ENCODE results near the gene TRIM66. TPM values are rescaled to one million over a fixed set of nuclear protein-coding genes. Genes with fewer than 3 reads are reported as not detected.

Gene TRIM66
- total RNA-seq, 1 donor from 2014 or later = 7.8 TPM

DNA sequence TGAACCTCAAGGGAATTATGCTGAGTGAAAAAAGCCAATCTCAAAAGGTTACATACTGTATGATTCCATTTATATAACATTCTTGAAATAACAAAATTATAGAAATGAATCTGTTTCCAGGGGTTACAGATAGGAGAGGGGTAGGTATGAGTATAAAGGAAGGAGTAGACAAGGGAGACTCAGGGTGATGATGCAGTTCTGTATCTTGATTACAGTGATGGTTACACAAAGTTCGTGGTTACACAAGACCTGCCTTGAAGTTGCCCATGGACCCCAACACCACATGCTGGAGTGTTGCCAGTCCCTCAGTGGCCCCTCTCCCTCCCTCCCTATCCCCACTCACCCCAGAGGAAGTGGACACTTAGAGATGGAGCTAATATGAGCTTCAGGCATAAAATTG, 108.7 kb downstream of the TRIM66 start:
- no peak for DNase-seq (ENCODE audit: low spot score)

DNA sequence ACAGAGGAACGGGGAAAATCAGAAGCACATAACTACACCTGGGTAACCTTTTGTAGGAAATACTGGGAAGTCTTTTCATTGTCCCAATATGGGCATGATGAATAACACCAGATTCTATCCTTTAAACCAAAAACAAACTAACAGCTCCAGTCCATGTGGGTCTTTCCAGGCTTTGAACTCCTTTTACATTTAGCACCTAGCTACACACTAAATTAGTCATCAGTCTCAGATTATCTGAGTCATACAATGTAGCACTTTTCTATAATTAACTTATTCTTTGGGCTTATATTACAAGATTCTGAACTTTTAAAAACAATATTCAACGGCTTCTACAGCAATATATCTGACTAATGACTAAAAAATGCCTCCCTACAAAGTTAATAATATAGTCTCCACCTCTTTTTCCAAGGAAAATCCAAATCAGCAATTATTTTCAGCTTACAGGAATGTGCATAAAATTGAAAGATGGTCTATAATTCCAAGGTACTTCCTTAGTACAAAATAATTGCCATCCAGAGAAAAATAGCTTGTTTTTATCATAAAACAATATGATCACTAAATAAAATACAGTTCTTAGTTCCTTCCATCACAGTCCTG, 114.8 kb downstream of the TRIM66 start:
- no peak for DNase-seq (ENCODE audit: low spot score)

DNA sequence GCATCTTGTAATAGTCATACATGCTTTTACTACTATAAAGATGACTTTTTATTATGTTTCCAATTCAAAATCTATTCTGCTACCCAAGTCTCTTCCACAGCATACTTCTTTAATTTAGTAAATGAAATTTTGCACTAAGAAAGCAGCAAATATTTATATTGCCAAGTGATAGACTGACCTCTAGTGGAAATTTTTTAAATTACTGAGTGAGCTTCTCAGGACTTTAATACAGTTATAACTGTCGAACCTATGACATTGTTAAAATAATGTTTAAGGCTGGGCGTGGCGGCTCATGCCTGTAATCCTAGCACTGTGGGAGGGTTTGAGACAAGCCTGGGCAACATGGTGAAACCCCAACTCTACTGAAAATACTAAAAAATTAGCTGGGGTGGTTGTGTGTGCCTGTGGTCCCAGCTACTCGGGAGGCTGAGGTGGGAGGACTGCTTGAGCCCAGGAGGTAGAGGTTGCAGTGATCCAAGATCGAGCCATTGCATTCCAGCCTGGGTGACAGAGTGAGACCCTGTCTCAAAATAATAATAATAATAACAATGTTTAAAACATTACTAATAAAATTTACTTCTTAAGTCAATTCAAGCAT, 115.8 kb downstream of the TRIM66 start:
- no peak for DNase-seq (ENCODE audit: low spot score)

DNA sequence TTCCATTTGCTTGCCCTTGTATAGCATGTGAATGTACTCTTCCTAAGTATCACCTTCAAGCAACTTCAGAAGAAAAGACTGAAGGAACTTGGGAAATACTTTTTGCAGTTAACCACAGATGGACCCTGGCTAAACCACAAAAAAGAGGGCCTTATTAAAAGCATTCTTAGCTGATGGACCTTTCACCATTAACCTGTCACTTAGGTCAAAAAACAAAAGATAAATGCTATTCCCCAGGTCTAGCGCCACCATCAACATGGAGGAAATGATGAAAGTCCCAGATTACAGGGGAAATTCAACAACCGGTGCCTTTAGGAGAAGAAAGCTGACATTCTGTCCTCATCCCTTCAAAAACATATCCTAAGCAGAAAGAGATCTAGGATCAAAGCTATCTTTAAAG, 117.9 kb downstream of the TRIM66 start:
- no peak for DNase-seq (ENCODE audit: low spot score)

Other genes with a start within 250 kb of the TRIM66 start
- gene STK33, start 88.4 kb downstream of the TRIM66 start, total RNA-seq = 1.3 TPM
- 653 TPM for gene RPL27A, start 127 bp upstream of the TRIM66 start, total RNA-seq
- gene AKIP1, start 228.5 kb upstream of the TRIM66 start, total RNA-seq = 12.8 TPM

All from mesenteric fat pad (tissue), 1 donor.